H1 (cell line): Measurements from ENCODE around the gene NPHP4. TPM values are rescaled to one million over a fixed set of nuclear protein-coding genes. Genes with fewer than 3 reads are reported as not detected.

Experiments
- CTCF ChIA-PET: fragments of 300-600 bp; sonication (Branson Sonifier 250); formaldehyde crosslinking; loops from one replicate; lab custom pipeline; 2021; ENCODE audit not compliant: partially characterized antibody; lab: Charles Lee
- POLR2A ChIA-PET: fragments of 300-600 bp; sonication (Branson Sonifier 250); formaldehyde crosslinking; loops from one replicate; lab custom pipeline; 2021; ENCODE audit warnings: inconsistent platforms; ENCODE audit not compliant: partially characterized antibody; lab: Charles Lee
- DNase-seq, 2 experiments: peaks; one replicate each; pipeline versions ENCODE4 v3.0.0 to v3.0.0-alpha.2; 2010 to 2022; ENCODE audit warnings: low spot score in 2 of 2, low read depth in 1 of 2, mixed read lengths in 1 of 2
- FAIRE-seq: peaks from 2 replicates; lab custom pipeline; 2011; peaks lifted over from hg19 to GRCh38; lab: Jason Lieb, UNC
- H2AFZ ChIP-seq: 2 replicates; pipeline ENCODE4 v1.8.1; 2012; ENCODE audit warnings: low read length, inconsistent platforms
- H2AK5ac ChIP-seq: 2 replicates; pipeline ENCODE4 v1.6.1; 2013; ENCODE audit warnings: low read depth, low read length
- H2BK120ac ChIP-seq: replicated peaks from 2 replicates; pipeline ENCODE3; 2013; ENCODE audit warnings: low read depth, low read length, inconsistent platforms
- H2BK12ac ChIP-seq: 2 replicates; pipeline ENCODE4 v1.6.1; 2013; ENCODE audit warnings: low read depth, low read length
- H2BK15ac ChIP-seq: 2 replicates; pipeline ENCODE4 v1.6.1; 2013; ENCODE audit warnings: low read length
- H2BK20ac ChIP-seq: 2 replicates; pipeline ENCODE4 v1.6.1; 2013; ENCODE audit warnings: low read length
- H2BK5ac ChIP-seq: 2 replicates; pipeline ENCODE4 v1.6.1; 2013; ENCODE audit warnings: low read depth, low read length
- H3K14ac ChIP-seq: 2 replicates; pipeline ENCODE4 v1.6.1; 2013; ENCODE audit warnings: inconsistent platforms; ENCODE audit not compliant: insufficient read length
- H3K18ac ChIP-seq: 2 replicates; pipeline ENCODE4 v1.6.1; 2013; ENCODE audit warnings: low read length; ENCODE audit errors: extremely low read depth
- H3K23ac ChIP-seq: 2 replicates; pipeline ENCODE4 v1.6.1; 2013; ENCODE audit warnings: inconsistent platforms; ENCODE audit not compliant: insufficient read length
- H3K23me2 ChIP-seq: 2 replicates; pipeline ENCODE4 v1.6.1; 2013; ENCODE audit warnings: low read depth, low read length
- H3K27ac ChIP-seq: 2 replicates; pipeline ENCODE4 v1.6.1; 2011; ENCODE audit warnings: low read depth, low read length, inconsistent platforms
- H3K27me3 ChIP-seq, 4 experiments: replicated peaks in 1 of 4; 1 replicate in 1 of 4; 2 replicates in 3 of 4; pipeline versions ENCODE4 v1.6.1 to v1.8.1; 2011 to 2013; ENCODE audit warnings: low read length in 3 of 4, mild to moderate bottlenecking in 3 of 4, inconsistent platforms in 2 of 4, mixed read lengths in 2 of 4, moderate library complexity in 1 of 4; ENCODE audit not compliant: control insufficient read depth in 3 of 4, insufficient read depth in 3 of 4; ENCODE audit errors: extremely low read depth in 1 of 4
- H3K36me3 ChIP-seq, 4 experiments: 2 replicates each; pipeline versions ENCODE4 v1.6.1 to v1.8.1; 2011 to 2013; ENCODE audit warnings: mild to moderate bottlenecking in 4 of 4, low read length in 3 of 4, moderate library complexity in 2 of 4, control low read depth in 1 of 4, inconsistent platforms in 1 of 4; ENCODE audit not compliant: insufficient read depth in 4 of 4, control insufficient read depth in 2 of 4
- H3K4ac ChIP-seq: replicated peaks from 2 replicates; pipeline ENCODE3; 2013; ENCODE audit warnings: low read length, low read depth, mixed read lengths, inconsistent platforms; ENCODE audit not compliant: insufficient read length
- H3K4me1 ChIP-seq, 4 experiments: replicated peaks in 1 of 4; 1 replicate in 1 of 4; 2 replicates in 3 of 4; pipeline versions ENCODE4 v1.6.1 to v1.8.1; 2011 to 2013; ENCODE audit warnings: low read length in 3 of 4, inconsistent platforms in 2 of 4, mixed read lengths in 1 of 4; ENCODE audit not compliant: insufficient read depth in 4 of 4, control insufficient read depth in 3 of 4
- H3K4me2 ChIP-seq, 2 experiments: 2 replicates each; pipeline versions ENCODE4 v1.6.1 to v1.8.1; 2011 to 2013; ENCODE audit warnings: low read depth in 2 of 2, low read length in 2 of 2, control low read depth in 1 of 2, inconsistent platforms in 1 of 2, mild to moderate bottlenecking in 1 of 2; ENCODE audit not compliant: insufficient read depth in 1 of 2
- H3K4me3 ChIP-seq, 4 experiments: fragments of 200-600, 300-600 bp in 1 of 4; sonication (generic), shearing (Covaris generic), sonication (Bioruptor Twin) in 1 of 4; 2 replicates each; pipeline versions ENCODE4 v1.5.1 to v1.8.1; 2011 to 2016; ENCODE audit warnings: low read length in 4 of 4, low read depth in 3 of 4, control low read depth in 2 of 4, inconsistent platforms in 2 of 4, mild to moderate bottlenecking in 2 of 4, mixed read lengths in 1 of 4, moderate library complexity in 1 of 4; ENCODE audit not compliant: insufficient read depth in 2 of 4; ENCODE audit errors: extremely low read depth in 1 of 4
- H3K56ac ChIP-seq: replicated peaks from 2 replicates; pipeline ENCODE3; 2013; ENCODE audit warnings: low read depth, mild to moderate bottlenecking, mixed read lengths, low read length, inconsistent platforms; ENCODE audit not compliant: insufficient read length
- H3K79me1 ChIP-seq: 2 replicates; pipeline ENCODE4 v1.6.1; 2013; ENCODE audit warnings: low read depth, low read length, control low read depth
- H3K79me2 ChIP-seq, 2 experiments: 2 replicates each; pipeline versions ENCODE4 v1.6.1 to v1.8.1; 2012 to 2013; ENCODE audit warnings: low read length in 2 of 2, mild to moderate bottlenecking in 2 of 2, inconsistent platforms in 1 of 2; ENCODE audit not compliant: insufficient read depth in 2 of 2, control insufficient read depth in 1 of 2
- H3K9ac ChIP-seq, 4 experiments: replicated peaks in 1 of 4; 1 replicate in 1 of 4; 2 replicates in 3 of 4; pipeline versions ENCODE4 v1.6.1 to v1.8.1; 2011 to 2013; ENCODE audit warnings: low read depth in 3 of 4, low read length in 3 of 4, control low read depth in 2 of 4, mild to moderate bottlenecking in 2 of 4, moderate library complexity in 2 of 4, inconsistent platforms in 1 of 4; ENCODE audit errors: extremely low read depth in 1 of 4
- H3K9me3 ChIP-seq, 2 experiments: 2 replicates each; pipeline versions ENCODE4 v1.6.1 to v1.8.1; 2012 to 2013; ENCODE audit warnings: mild to moderate bottlenecking in 2 of 2, moderate library complexity in 2 of 2, control low read depth in 1 of 2, inconsistent platforms in 1 of 2, low read depth in 1 of 2, low read length in 1 of 2, mixed read lengths in 1 of 2; ENCODE audit not compliant: insufficient read depth in 2 of 2
- H4K20me1 ChIP-seq, 2 experiments: replicated peaks in 1 of 2; 2 replicates each; pipeline versions ENCODE3 to v1.8.1; 2011 to 2013; ENCODE audit warnings: inconsistent platforms in 2 of 2, low read length in 2 of 2, mild to moderate bottlenecking in 1 of 2; ENCODE audit not compliant: insufficient read depth in 2 of 2, control insufficient read depth in 1 of 2
- H4K5ac ChIP-seq: 2 replicates; pipeline ENCODE4 v1.6.1; 2013; ENCODE audit warnings: low read length, low read depth, mixed read lengths, inconsistent platforms; ENCODE audit not compliant: insufficient read length
- H4K8ac ChIP-seq: 2 replicates; pipeline ENCODE4 v1.8.0; 2013; ENCODE audit warnings: mild to moderate bottlenecking, moderate library complexity, low read length, inconsistent platforms; ENCODE audit not compliant: insufficient read depth; ENCODE audit errors: extremely low read depth
- H4K91ac ChIP-seq: replicated peaks from 2 replicates; pipeline ENCODE3; 2013; ENCODE audit warnings: low read length, mixed read lengths, inconsistent platforms; ENCODE audit not compliant: insufficient read length
- BCL11A ChIP-seq, 2 experiments: IDR thresholded peaks; one replicate each; pipeline ENCODE4 v1.6.1; 2011; ENCODE audit warnings: low read depth in 2 of 2, low read length in 2 of 2, mild to moderate bottlenecking in 2 of 2
- CBX8 ChIP-seq: fragments of 300-800, 300-1000 bp; sonication (generic); IDR thresholded peaks from 2 replicates; pipeline ENCODE4 v1.7.1; 2016; ENCODE audit warnings: low read depth, low read length, borderline replicate concordance
- CEBPB ChIP-seq: IDR thresholded peaks from 2 replicates; pipeline ENCODE4 v1.6.1; 2012; ENCODE audit warnings: low read depth, low read length
- EGR1 ChIP-seq: IDR thresholded peaks from 2 replicates; pipeline ENCODE4 v1.6.1; 2011; ENCODE audit warnings: low read depth, low read length, borderline replicate concordance
- EP300 ChIP-seq, 2 experiments: IDR thresholded peaks; 1 replicate in 1 of 2; 2 replicates in 1 of 2; pipeline ENCODE4 v1.6.1; 2011 to 2012; ENCODE audit warnings: low read depth in 2 of 2, low read length in 2 of 2, mild to moderate bottlenecking in 2 of 2, borderline replicate concordance in 1 of 2, inconsistent platforms in 1 of 2, moderate library complexity in 1 of 2
- HDAC6 ChIP-seq: IDR thresholded peaks from one replicate; pipeline ENCODE4 v1.7.1; 2012; ENCODE audit warnings: low read depth, mild to moderate bottlenecking, inconsistent platforms, low read length, moderate library complexity
- JUN ChIP-seq: IDR thresholded peaks from 2 replicates; pipeline ENCODE4 v1.6.1; 2011; ENCODE audit warnings: low read depth, mild to moderate bottlenecking, improper control_type of control experiment, low read length
- MAFK ChIP-seq: IDR thresholded peaks from 2 replicates; pipeline ENCODE4 v1.6.1; 2012; ENCODE audit warnings: low read depth, mild to moderate bottlenecking, improper control_type of control experiment, low read length
- POLR2AphosphoS5 ChIP-seq: IDR thresholded peaks from 2 replicates; pipeline ENCODE4 v1.6.1; 2011; ENCODE audit warnings: low read depth, low read length
- RFX5 ChIP-seq: IDR thresholded peaks from 2 replicates; pipeline ENCODE4 v1.6.1; 2011; ENCODE audit warnings: low read depth, low read length, improper control_type of control experiment, borderline replicate concordance
- SIN3A ChIP-seq, 2 experiments: IDR thresholded peaks in 1 of 2; conservative IDR thresholded peaks in 1 of 2; 2 replicates each; pipeline ENCODE4 v1.6.1; 2011 to 2012; ENCODE audit warnings: low read length in 2 of 2, improper control_type of control experiment in 1 of 2, low read depth in 1 of 2, mild to moderate bottlenecking in 1 of 2
- SIRT6 ChIP-seq: IDR thresholded peaks from one replicate; pipeline ENCODE4 v1.7.1; 2012; ENCODE audit warnings: low read length, inconsistent platforms
- TBP ChIP-seq: IDR thresholded peaks from 2 replicates; pipeline ENCODE4 v1.6.1; 2011; ENCODE audit warnings: low read depth, low read length, improper control_type of control experiment
- TEAD4 ChIP-seq: IDR thresholded peaks from 2 replicates; pipeline ENCODE4 v1.6.1; 2012; ENCODE audit warnings: low read depth, low read length, inconsistent platforms, mixed read lengths
- ZNF274 ChIP-seq: IDR thresholded peaks from 2 replicates; pipeline ENCODE4 v1.7.0; 2012; ENCODE audit warnings: low read length, borderline replicate concordance; ENCODE audit errors: extremely low read depth
- WGBS, 2 experiments: shearing (Covaris generic) in 1 of 2; methylation state at CpG; one replicate each; pipeline versions ENCODE4 v1.1.6 to v1.1.7; 2013 to 2015; ENCODE audit warnings: low lambda C conversion rate in 2 of 2, mixed read lengths in 2 of 2, inconsistent platforms in 1 of 2, low coverage in 1 of 2, missing lambda C conversion rate in 1 of 2; ENCODE audit not compliant: insufficient replicate concordance in 2 of 2, insufficient coverage in 1 of 2, insufficient read length in 1 of 2; ENCODE audit errors: extremely low coverage in 1 of 2, missing lambda C conversion rate in 1 of 2; 5-methylcytosine and 5-hydroxymethylcytosine counted together
- polyA plus RNA-seq, 7 experiments: library from polyadenylated mRNA; depleted of rRNA in 3 of 7; stranded (reverse) in 5 of 7; unstranded in 2 of 7; fragments of >200 nt in 5 of 7; fragments of 200-250 nt in 2 of 7; gene quantifications; 1 replicate in 5 of 7; 2 replicates in 1 of 7; 4 replicates in 1 of 7; pipeline versions ENCODE4 v1.2.1 to v1.2.3, GENCODE V29; 2011 to 2013; ENCODE audit warnings: missing spikeins in 2 of 7, mixed read lengths in 2 of 7
- total RNA-seq: library from RNA; stranded (reverse); fragmentation: NEBNext Ultra II Directional; extraction: Animal tissue kit (Norgen Biotek cat#: 25700); gene quantifications from 2 replicates; pipeline ENCODE4 v1.2.1, GENCODE V29; 2021

NPHP4 gene
- total and polyA plus RNA-seq, 2 of the 8 experiments (the other 6 are each of a cell fraction or from before 2014, with no cell fraction given) = 5.8 to 14.0 TPM

DNA sequence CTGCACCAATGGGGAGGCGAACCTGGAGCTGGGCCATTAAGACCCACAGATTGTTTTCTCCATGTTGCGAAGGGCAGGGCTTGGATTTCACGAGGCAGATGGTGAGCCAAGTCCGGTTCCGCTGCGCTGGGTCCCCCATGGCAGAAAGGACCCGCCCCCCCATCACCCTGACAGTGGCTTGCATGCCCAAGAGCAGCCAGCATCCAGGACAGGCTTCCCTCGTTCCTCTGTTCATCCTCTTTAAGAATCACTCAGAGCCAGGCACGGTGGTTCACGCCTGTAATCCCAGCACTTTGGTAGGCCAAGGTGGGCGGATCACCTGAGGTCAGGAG lies 15.8 kb upstream of the NPHP4 start:
- Histone ChIP-seq H2BK15ac (no peak overlapping the region), H2BK120ac (no peak overlapping the region), H3K18ac (no peak overlapping the region; the same call in 1 of the 2 replicates), H3K14ac (no peak overlapping the region), H2AK5ac (no peak overlapping the region), H3K27me3 (no peaks in the 10 kb centered on the region), H2BK12ac (no peak overlapping the region), H3K4me3 (no peak overlapping the region), H4K91ac (no peak overlapping the region), H4K20me1 (peaks cover 0 to 5% of the 10 kb centered on the region in 2 experiments), H2AFZ (no peak overlapping the region), H3K79me1 (no peaks in the 10 kb centered on the region), H3K56ac (no peak overlapping the region), H4K8ac (no peak overlapping the region), H3K23me2 (peaks cover 4% of the 10 kb centered on the region; the same call in 1 of the 2 replicates), H2BK20ac (no peak overlapping the region), H3K36me3 (no peaks in the 10 kb centered on the region), H3K79me2 (no peaks in the 10 kb centered on the region), H3K4ac (no peak overlapping the region), H3K4me1 (peaks cover 0 to 3% (median 1%) of the 10 kb centered on the region in 4 experiments; a peak in 3 of 7 replicates), H2BK5ac (no peak overlapping the region), H4K5ac (no peak overlapping the region), H3K9ac (no peak overlapping the region), H3K9me3 (no peaks in the 10 kb centered on the region), H3K4me2 (no peak overlapping the region), H3K23ac (no peak overlapping the region), H3K27ac (no peak overlapping the region)
- TF ChIP-seq HDAC6 (no peak), SIN3A (conservative IDR thresholded peaks at IDR 0.05 in 1 of 2, IDR thresholded peaks at IDR 0.05 in 1 of 2; ENCODE audit: low read depth in 1 of 2, low read length in 2 of 2) (no peak), TBP (no peak), MAFK (no peak), BCL11A (IDR thresholded peaks at IDR 0.05; ENCODE audit: low read depth in 2 of 2, low read length in 2 of 2) (no peak), EP300 (IDR thresholded peaks at IDR 0.05; ENCODE audit: borderline replicate concordance in 1 of 2, low read depth in 2 of 2, low read length in 2 of 2) (no peak), JUN (no peak), ZNF274 (no peak), CEBPB (no peak), POLR2AphosphoS5 (no peak), CBX8 (no peak), RFX5 (no peak), SIRT6 (no peak), TEAD4 (no peak), EGR1 (no peak)
- no peak for FAIRE-seq
- ChIA-PET CTCF (interaction anchor here (0.8 to 1.5 kb wide), 2 partner anchors 45 to 175 kb away, joined by 3 to 4 read pairs; no protein-coding TSS in a partner anchor), POLR2A (interaction anchor here (1.2 kb wide), 1 partner anchor 26 kb away, joined by 4 read pairs; no protein-coding TSS in a partner anchor)
- no peak for DNase-seq
- 94% methylated on average over 9 of the region's 11 CpGs; no CpG with 5 or more reads in 1 of the 2 experiments for WGBS, 2 experiments
